NB4 (cell line): ENCODE results near the gene RDH16.

Experiments used
- DNase-seq: peaks from one replicate; pipeline ENCODE4 v3.0.0; 2010; ENCODE audit warnings: low read depth
- H3K4me3 ChIP-seq: one replicate; pipeline ENCODE4 v1.5.1; 2011; ENCODE audit warnings: mild to moderate bottlenecking, low read depth, low read length, moderate library complexity
- CTCF ChIP-seq: IDR thresholded peaks from one replicate; pipeline ENCODE4 v1.5.1; 2012; ENCODE audit warnings: low read depth, low read length
- MAX ChIP-seq: IDR thresholded peaks from 2 replicates; pipeline ENCODE4 v1.6.1; 2011; ENCODE audit warnings: low read depth, low read length
- MYC ChIP-seq: IDR thresholded peaks from 2 replicates; pipeline ENCODE4 v1.6.1; 2011; ENCODE audit warnings: low read depth, low read length
- POLR2A ChIP-seq: IDR thresholded peaks from 2 replicates; pipeline ENCODE4 v1.6.1; 2011; ENCODE audit warnings: mild to moderate bottlenecking; ENCODE audit not compliant: insufficient read length; ENCODE audit errors: extremely low read depth

Gene RDH16

GRCh38 chr12:56996793-56997545, 39.6 kb upstream of the RDH16 start:
- TF ChIP-seq POLR2A (no peak), MAX (no peak), MYC (no peak), CTCF (no peak)
- no peak overlapping the region for H3K4me3 ChIP-seq
- no peak for DNase-seq

- no peak overlapping the region for H3K4me3 ChIP-seq
- TF ChIP-seq CTCF (no peak), POLR2A (no peak), MYC (no peak), MAX (no peak)
- DNase-seq, result no peak
Observed at GRCh38 chr12:56995930-56996496, 38.6 kb upstream of the RDH16 start.

GRCh38 chr12:56995201-56995929, 38.0 kb upstream of the RDH16 start:
- DNase-seq, result no peak
- no peak overlapping the region for H3K4me3 ChIP-seq

GRCh38 chr12:56994231-56994746, 36.9 kb upstream of the RDH16 start:
- no peak overlapping the region for H3K4me3 ChIP-seq
- TF ChIP-seq MYC (no peak), POLR2A (no peak), MAX (no peak), CTCF (no peak)
- DNase-seq, result no peak

More at GRCh38 chr12:56995201-56995929, 38.0 kb upstream of the RDH16 start:
- TF ChIP-seq MYC (no peak), CTCF (no peak), POLR2A (no peak), MAX (no peak)

GRCh38 chr12:56993346-56993745, 35.9 kb upstream of the RDH16 start:
- TF ChIP-seq MAX (0 out of 2 replicates have a peak, but pooled peaks have one; percentile 27), CTCF (no peak)
- DNase-seq, result no peak
- no peak overlapping the region for H3K4me3 ChIP-seq
